HCT116 (cell line): ENCODE data around the gene NSMCE1.

ENCODE experiments used
- CEBPB ChIP-seq: IDR thresholded peaks from 2 replicates; pipeline ENCODE4 v1.6.1; 2012; ENCODE audit warnings: low read depth
- CTCF ChIP-seq, 3 experiments: fragments of 200-600 bp in 1 of 3; sonication (generic) in 1 of 3; IDR thresholded peaks in 2 of 3; conservative IDR thresholded peaks in 1 of 3; 2 replicates each; pipeline ENCODE4 v1.5.1; 2012 to 2017; ENCODE audit warnings: low read depth in 2 of 3, low read length in 2 of 3, antibody characterized with exemption in 1 of 3, borderline replicate concordance in 1 of 3, control low read depth in 1 of 3, mild to moderate bottlenecking in 1 of 3, mixed read lengths in 1 of 3, mixed run types in 1 of 3, moderate library complexity in 1 of 3; ENCODE audit not compliant: insufficient read depth in 1 of 3
- EZH2 ChIP-seq: fragments of 200-600 bp; sonication (generic); IDR thresholded peaks from 2 replicates; pipeline ENCODE4 v1.6.1; 2017; ENCODE audit warnings: antibody characterized with exemption, mixed run types
- EZH2phosphoT487 ChIP-seq: fragments of 200-600 bp; IDR thresholded peaks from 2 replicates; pipeline ENCODE4 v1.6.1; 2018; ENCODE audit warnings: antibody characterized with exemption, borderline replicate concordance
- JUND ChIP-seq: IDR thresholded peaks from 2 replicates; pipeline ENCODE4 v1.6.1; 2012
- MAX ChIP-seq: IDR thresholded peaks from 2 replicates; pipeline ENCODE4 v1.6.1; 2012
- POLR2A ChIP-seq: IDR thresholded peaks from 2 replicates; pipeline ENCODE4 v1.7.0; 2011; ENCODE audit warnings: borderline replicate concordance; ENCODE audit not compliant: insufficient read depth, insufficient read length; ENCODE audit errors: extremely low read depth
- POLR2AphosphoS5 ChIP-seq: IDR thresholded peaks from 2 replicates; pipeline ENCODE4 v1.6.1; 2011; ENCODE audit warnings: mild to moderate bottlenecking, low read depth, low read length, moderate library complexity
- SP1 ChIP-seq: IDR thresholded peaks from 2 replicates; pipeline ENCODE4 v1.6.1; 2012; ENCODE audit warnings: low read depth
- SRF ChIP-seq: IDR thresholded peaks from 2 replicates; pipeline ENCODE4 v1.6.1; 2012; ENCODE audit warnings: low read depth
- ZFX ChIP-seq: fragments of 450-650 bp; IDR thresholded peaks from 2 replicates; pipeline ENCODE4 v1.6.1; 2017

DNA sequence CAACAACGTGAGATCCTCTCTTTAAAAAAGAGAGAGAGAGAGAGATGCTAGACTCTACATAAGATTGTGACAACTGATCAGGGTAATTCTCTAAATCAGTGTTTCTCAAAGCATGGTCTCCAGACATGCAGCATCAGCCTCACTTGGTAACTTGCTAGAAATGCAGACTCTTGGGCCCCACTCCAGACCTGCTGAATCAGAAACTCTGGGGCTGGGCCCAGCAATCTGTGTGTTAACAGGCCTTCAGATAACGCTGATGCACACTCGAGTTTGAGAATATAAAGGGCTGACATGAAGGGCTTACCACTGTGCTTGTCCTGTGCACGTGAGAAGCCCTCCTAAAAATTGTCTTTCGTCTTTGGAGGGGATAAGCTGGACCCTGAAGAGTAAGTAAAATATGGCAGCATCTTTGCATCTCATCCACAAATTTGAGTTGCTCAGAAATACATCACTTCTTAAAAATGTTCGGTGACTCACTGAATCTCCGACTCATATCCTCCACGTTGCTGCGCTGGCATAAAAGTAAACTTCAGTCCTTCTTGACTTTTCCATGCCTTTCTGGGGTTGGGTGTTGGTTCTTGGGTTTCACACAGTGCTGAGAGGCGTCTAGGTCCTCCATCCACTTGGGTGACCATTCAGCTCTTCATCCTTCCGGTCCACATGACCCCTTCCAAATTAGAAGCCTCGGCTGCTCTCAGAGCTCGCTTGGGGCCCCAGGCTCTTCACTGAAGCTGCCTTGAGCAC lies 91.4 kb downstream of the NSMCE1 start:
- TF ChIP-seq EZH2: no peak
- TF ChIP-seq CTCF (IDR thresholded peaks at IDR 0.05 in 2 of 3, conservative IDR thresholded peaks at IDR 0.05 in 1 of 3; ENCODE audit: borderline replicate concordance in 1 of 3, insufficient read depth in 1 of 3, low read depth in 2 of 3, low read length in 2 of 3): no peak
- no peak for TF ChIP-seq EZH2phosphoT487
- no peak for TF ChIP-seq POLR2AphosphoS5
- no peak for TF ChIP-seq POLR2A
- no peak for TF ChIP-seq SP1
- TF ChIP-seq CEBPB: no peak
- no peak for TF ChIP-seq ZFX
- peak; percentile 35; the same call in 1 of the 2 replicates for TF ChIP-seq JUND
- no peak for TF ChIP-seq MAX
- no peak for TF ChIP-seq SRF
